GM12875 (cell line): ENCODE measurements around the gene MYH14.

ENCODE experiments used
- H3K4me3 ChIP-seq: one replicate; pipeline ENCODE4 v1.5.1; 2011; ENCODE audit warnings: low read depth, low read length, control low read depth
- TF ChIP-seq, protein P1 (sequence below): IDR thresholded peaks from 2 replicates; pipeline ENCODE4 v1.5.1; 2011; ENCODE audit warnings: low read depth, mild to moderate bottlenecking, control low read depth, inconsistent platforms, low read length, moderate library complexity, borderline replicate concordance; ENCODE audit not compliant: insufficient read depth

MYH14 gene

DNA sequence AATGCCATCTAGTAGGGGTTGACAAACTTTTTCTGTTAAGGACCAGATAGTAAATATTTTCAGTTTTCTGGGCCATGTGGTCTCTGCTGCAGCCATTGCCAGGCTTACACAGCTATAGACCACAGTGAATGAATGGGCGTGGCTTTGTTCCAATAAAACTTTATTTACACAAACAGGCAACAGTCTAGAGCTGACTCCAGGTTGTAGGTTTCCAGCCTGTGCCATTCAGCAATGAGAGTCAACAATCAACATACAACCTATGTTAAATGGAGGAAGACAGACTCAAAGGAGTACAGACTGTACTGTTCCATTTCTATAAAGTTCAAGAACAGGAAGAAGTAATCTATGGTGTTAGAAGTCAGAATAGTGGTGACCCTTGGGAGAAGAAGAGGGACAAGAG, 25.1 kb upstream of the MYH14 start:
- H3K4me3 ChIP-seq, result no peak overlapping the region

DNA sequence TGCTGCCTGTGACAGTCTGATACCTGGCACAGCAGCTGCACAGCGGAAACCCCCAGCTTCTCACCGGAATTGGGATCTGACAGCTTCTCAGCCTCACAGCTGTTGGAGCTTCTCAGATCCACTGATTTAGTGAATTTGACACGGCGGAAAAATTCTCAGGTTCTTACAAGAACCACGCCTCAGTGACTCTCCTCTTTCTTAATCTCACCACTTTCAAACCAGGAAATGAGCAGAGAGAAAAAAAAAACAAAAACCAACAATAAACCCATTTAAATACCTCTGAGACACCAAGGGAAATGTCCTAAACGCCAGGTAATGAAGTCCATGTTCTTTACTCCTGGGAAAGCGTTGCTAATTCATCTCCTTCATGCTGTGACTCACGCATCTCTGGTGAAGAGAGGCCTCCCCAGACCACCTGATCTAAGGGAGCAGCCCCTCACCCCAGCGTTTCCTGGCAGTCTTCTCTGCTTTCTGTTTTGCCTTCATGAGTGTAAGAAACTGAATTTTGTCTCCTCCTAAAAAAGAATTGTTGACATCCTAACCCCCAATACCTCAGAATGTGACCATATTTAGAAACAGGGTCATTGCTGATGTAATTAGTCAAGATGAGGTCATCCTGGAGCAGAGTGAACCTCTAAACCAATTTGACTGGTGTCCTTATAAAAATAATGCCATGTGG, 24.4 kb upstream of the MYH14 start:
- H3K4me3 ChIP-seq, result no peak overlapping the region
- TF ChIP-seq, protein P1, sequence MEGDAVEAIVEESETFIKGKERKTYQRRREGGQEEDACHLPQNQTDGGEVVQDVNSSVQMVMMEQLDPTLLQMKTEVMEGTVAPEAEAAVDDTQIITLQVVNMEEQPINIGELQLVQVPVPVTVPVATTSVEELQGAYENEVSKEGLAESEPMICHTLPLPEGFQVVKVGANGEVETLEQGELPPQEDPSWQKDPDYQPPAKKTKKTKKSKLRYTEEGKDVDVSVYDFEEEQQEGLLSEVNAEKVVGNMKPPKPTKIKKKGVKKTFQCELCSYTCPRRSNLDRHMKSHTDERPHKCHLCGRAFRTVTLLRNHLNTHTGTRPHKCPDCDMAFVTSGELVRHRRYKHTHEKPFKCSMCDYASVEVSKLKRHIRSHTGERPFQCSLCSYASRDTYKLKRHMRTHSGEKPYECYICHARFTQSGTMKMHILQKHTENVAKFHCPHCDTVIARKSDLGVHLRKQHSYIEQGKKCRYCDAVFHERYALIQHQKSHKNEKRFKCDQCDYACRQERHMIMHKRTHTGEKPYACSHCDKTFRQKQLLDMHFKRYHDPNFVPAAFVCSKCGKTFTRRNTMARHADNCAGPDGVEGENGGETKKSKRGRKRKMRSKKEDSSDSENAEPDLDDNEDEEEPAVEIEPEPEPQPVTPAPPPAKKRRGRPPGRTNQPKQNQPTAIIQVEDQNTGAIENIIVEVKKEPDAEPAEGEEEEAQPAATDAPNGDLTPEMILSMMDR, result no peak

More for the DNA sequence above, 25.1 kb upstream of the MYH14 start:
- TF ChIP-seq, protein P1, result no peak

DNA sequence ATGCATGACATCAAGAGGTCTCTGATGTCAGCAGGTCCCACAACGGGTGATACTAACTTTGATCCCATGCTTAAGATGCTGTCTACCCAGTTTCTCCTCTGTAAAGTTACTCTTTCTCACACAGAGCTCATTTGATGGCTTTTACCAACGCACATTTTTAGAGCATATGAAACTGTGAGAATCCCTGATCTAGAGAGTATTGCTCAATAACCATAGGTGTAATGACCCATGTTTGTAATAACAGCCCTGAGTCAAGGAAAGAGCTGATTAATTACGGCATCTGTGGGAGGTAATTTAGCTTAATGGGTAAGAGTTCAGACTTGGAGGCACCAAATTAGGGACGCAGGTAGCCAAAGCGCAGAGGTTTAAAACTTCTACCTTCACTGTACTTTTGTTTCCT, 22.3 kb upstream of the MYH14 start:
- TF ChIP-seq, protein P1, result no peak
- no peak overlapping the region for H3K4me3 ChIP-seq

DNA sequence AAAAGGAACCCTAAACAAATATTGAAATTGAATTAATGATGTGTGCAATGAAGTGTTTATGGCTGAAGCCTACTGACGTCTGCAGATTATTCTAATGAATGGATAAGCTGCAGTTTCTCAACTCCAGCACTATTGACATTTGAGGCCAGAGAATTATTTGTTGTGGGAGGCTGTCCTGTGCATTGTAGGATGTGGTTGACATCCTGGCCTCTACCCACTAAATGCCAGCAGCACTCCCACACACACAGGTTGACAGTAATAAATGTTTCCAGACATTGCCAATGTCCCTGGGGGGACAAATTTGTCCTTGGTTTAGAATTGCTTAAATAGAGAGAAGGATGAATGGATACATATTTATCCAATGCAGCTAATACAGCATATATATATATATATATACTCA, 19.2 kb upstream of the MYH14 start:
- H3K4me3 ChIP-seq, result no peak overlapping the region
- TF ChIP-seq, protein P1, result no peak

DNA sequence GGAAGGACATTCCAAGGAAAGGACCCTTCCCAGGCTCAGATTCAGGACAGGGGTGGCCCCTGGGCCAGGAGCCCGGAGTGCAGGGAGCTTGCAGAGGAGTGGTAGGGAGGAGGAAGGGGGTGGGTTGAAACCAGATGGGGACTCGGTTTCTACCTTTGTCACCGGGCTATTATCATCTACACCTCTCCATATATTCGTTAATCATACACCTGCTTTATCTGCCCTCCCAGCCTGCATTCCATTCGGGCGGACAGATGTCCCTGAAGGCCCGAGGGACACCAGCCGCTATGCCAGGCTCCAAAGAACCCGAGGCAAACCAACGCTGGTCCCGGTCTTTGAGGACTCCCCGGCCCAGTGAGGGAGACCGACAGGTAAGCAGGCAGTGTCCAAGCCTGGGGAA, 15.5 kb upstream of the MYH14 start:
- no peak overlapping the region for H3K4me3 ChIP-seq
- TF ChIP-seq, protein P1, result no peak

DNA sequence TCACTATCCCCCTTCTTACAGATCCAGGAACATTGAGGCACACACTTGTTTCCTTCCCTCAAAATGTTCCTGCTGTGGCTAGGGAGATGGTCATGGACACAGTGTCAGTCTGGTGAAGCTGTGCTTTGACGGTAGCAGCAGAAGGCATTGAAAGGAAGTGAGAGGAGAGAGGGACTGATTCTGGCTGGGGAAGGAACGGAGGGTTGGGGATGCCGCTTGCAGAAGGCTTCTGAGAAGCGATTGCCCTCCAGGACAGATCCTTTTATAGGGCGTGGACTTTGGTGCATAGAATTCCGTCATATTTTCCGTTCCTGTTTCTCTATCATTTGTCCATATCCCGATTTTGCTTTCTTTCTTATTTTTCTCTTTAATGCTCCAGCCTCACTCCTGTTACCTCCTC, 14.1 kb upstream of the MYH14 start:
- TF ChIP-seq, protein P1, result no peak
- no peak overlapping the region for H3K4me3 ChIP-seq

DNA sequence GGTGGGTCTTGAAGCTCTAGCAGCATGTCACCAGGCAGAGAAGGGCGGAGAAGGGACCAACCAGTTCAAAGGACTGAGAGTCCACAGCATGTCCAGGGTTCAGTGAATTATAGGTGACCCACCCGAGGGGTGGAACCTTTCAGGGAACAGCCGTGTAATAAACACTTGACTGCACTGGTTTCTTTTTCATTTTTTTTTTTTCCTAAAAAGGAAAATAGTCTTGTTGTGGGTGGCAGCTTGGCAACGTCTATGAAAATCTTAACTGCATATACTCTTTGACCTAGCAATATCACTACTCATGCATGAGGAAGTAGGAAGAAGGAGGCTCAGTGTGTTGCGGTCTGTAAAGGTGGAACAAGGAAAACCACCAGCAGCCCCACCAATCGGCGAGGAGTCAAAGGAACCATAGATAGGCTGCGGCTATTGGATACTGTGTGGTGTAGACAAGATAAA, 13.0 kb upstream of the MYH14 start:
- TF ChIP-seq, protein P1, result no peak
- H3K4me3 ChIP-seq, result no peak overlapping the region
